K562 (cell line): ENCODE measurements around the gene APOM. TPM values are rescaled to one million over a fixed set of nuclear protein-coding genes. Genes with fewer than 3 reads are reported as not detected.

Source experiments
- MYC ChIP-seq, 2 experiments: fragments of 250-450 bp in 1 of 2; sonication (Bioruptor Pico) in 1 of 2; IDR thresholded peaks; 2 replicates each; pipeline versions ENCODE4 v1.5.1 to v1.6.1; 2012 to 2021; ENCODE audit warnings: low read depth in 2 of 2, borderline replicate concordance in 1 of 2, improper control_type of control experiment in 1 of 2, low read length in 1 of 2, mild to moderate bottlenecking in 1 of 2, moderate library complexity in 1 of 2
- NR2C2 ChIP-seq, 2 experiments: fragments of 200-800 bp in 1 of 2; sonication (Bioruptor generic) in 1 of 2; sonication (generic) in 1 of 2; formaldehyde crosslinking in 1 of 2; IDR thresholded peaks; 2 replicates each; pipeline versions ENCODE4 v1.6.1 to v1.8.0; 2016 to 2022; ENCODE audit warnings: mild to moderate bottlenecking in 1 of 2, missing compliant biosample characterization in 1 of 2, missing genetic modification characterization in 1 of 2, missing genetic modification reagents in 1 of 2
- REST ChIP-seq, 2 experiments: fragments of 450-650 bp; formaldehyde crosslinking in 1 of 2; IDR thresholded peaks; 2 replicates each; pipeline versions ENCODE4 v1.4.0 to v1.6.1; 2014 to 2020; ENCODE audit warnings: mild to moderate bottlenecking in 2 of 2, borderline replicate concordance in 1 of 2, low read depth in 1 of 2
- TFE3 ChIP-seq: fragments of 450-650 bp; formaldehyde crosslinking; IDR thresholded peaks from 2 replicates; pipeline ENCODE4 v1.4.0; 2020; ENCODE audit warnings: mild to moderate bottlenecking, mixed read lengths
- WHSC1 ChIP-seq: IDR thresholded peaks from one replicate; pipeline ENCODE4 v1.6.1; 2012; ENCODE audit warnings: low read length, control low read depth, inconsistent platforms
- ZNF609 ChIP-seq: sonication (generic); formaldehyde crosslinking; IDR thresholded peaks from 2 replicates; pipeline ENCODE4 v1.8.1; 2023; ENCODE audit warnings: missing genetic modification reagents, mild to moderate bottlenecking, borderline replicate concordance
- polyA plus RNA-seq, 8 experiments: library from polyadenylated mRNA; depleted of rRNA in 4 of 8; stranded (reverse) in 5 of 8; unstranded in 3 of 8; fragments of >200 nt; fragmentation: Nextera tagmentation in 2 of 8; fragmentation: Illumina TruSeq in 1 of 8; extraction: Ambion mirVana in 2 of 8; extraction: Trizol in 1 of 8; gene quantifications; 2 replicates each; pipeline versions ENCODE4 v1.2.1 to v1.2.3, GENCODE V29; 2011 to 2014; ENCODE audit warnings: inconsistent platforms in 1 of 8, missing spikeins in 1 of 8
- total RNA-seq, 7 experiments: library from RNA; depleted of rRNA in 6 of 7; stranded (reverse); fragments of >200 nt in 6 of 7; fragmentation: Illumina TruSeq in 2 of 7; extraction: Trizol in 2 of 7; gene quantifications; 2 replicates each; pipeline versions ENCODE4 v1.2.1 to v1.2.3, GENCODE V29; 2011 to 2021; ENCODE audit warnings: low replicate concordance in 1 of 7
- TF ChIP-seq, protein P1 (sequence below): sonication (generic); formaldehyde crosslinking; IDR thresholded peaks from 2 replicates; pipeline ENCODE4 v1.8.0; 2022; ENCODE audit warnings: mild to moderate bottlenecking, missing genetic modification reagents

Gene APOM
- total and polyA plus RNA-seq, 9 of the 15 experiments (the other 6 are each of a cell fraction or from before 2014, with no cell fraction given): 5.7 to 24.3 (median 10.4) TPM

- TF ChIP-seq REST (IDR thresholded peaks at IDR 0.05; ENCODE audit: borderline replicate concordance): no peak
- TF ChIP-seq REST (CRISPR knock-in tag; IDR thresholded peaks at IDR 0.05; ENCODE audit: low read depth): no peak
- TF ChIP-seq, protein P1, sequence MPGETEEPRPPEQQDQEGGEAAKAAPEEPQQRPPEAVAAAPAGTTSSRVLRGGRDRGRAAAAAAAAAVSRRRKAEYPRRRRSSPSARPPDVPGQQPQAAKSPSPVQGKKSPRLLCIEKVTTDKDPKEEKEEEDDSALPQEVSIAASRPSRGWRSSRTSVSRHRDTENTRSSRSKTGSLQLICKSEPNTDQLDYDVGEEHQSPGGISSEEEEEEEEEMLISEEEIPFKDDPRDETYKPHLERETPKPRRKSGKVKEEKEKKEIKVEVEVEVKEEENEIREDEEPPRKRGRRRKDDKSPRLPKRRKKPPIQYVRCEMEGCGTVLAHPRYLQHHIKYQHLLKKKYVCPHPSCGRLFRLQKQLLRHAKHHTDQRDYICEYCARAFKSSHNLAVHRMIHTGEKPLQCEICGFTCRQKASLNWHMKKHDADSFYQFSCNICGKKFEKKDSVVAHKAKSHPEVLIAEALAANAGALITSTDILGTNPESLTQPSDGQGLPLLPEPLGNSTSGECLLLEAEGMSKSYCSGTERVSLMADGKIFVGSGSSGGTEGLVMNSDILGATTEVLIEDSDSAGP (CRISPR knock-in tag): 0 out of 2 replicates have a peak, but pooled peaks have one; percentile 67
- peak; percentile 60 for TF ChIP-seq WHSC1
- TF ChIP-seq NR2C2 (CRISPR knock-in tag; IDR thresholded peaks at IDR 0.05): 0 out of 2 replicates have a peak, but pooled peaks have one; percentile 28
- TF ChIP-seq NR2C2 (tag; IDR thresholded peaks at IDR 0.05): no peak
- TF ChIP-seq TFE3 (CRISPR knock-in tag): no peak
- TF ChIP-seq ZNF609 (CRISPR knock-in tag): peak; percentile 49; the same call in 1 of the 2 replicates
- no peak for TF ChIP-seq MYC (IDR thresholded peaks at IDR 0.05; ENCODE audit: low read depth, low read length)
- TF ChIP-seq MYC (CRISPR knock-in tag; IDR thresholded peaks at IDR 0.05; ENCODE audit: borderline replicate concordance, low read depth): peak; percentile 21; the same call in 1 of the 2 replicates
Observed at GRCh38 chr6:31658983-31659648, 3.4 kb downstream of the APOM start (continued).
